ENCODE results near the gene ARHGAP26.

Gene ARHGAP26

GRCh38 chr5:143222287-143223231, 452.4 kb downstream of the ARHGAP26 start:
- no peak overlapping the region for H2AFZ ChIP-seq (ENCODE audit: low read length, unreplicated experiment)
- H3K79me2 ChIP-seq (ENCODE audit: control insufficient read depth, insufficient read depth, low read length, unreplicated experiment): no peaks in the 10 kb centered on the region
- peaks cover 9% of the 10 kb centered on the region for H3K4me1 ChIP-seq (ENCODE audit: control insufficient read depth, insufficient read depth, low read length, unreplicated experiment)
- no peaks in the 10 kb centered on the region for H3K27me3 ChIP-seq (ENCODE audit: insufficient read depth, low read length)
- no peak overlapping the region for H3K4me3 ChIP-seq (ENCODE audit: low read depth, low read length)
- H3K27ac ChIP-seq (ENCODE audit: low read depth, low read length): no peak overlapping the region
- no peaks in the 10 kb centered on the region for H3K36me3 ChIP-seq (ENCODE audit: insufficient read depth, low read length)

DNA sequence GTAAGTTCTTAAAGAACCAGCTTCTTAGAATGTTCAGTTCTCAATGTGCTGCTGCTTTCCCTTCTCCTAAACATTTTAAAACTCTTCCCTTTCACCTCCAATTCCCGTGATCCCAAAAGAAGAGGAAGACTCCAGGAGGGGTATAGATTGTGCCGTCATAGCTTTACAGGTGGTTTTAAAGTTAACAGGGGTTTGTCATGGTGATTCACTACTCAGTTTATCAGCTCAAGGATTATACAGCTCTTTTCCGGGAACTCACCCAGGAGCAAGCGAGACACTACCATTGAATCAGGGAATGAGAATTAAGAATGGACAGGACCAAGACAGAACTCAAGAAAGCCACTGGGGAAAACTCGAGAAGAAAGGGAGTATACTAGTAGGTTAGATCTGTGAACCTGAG, 454.5 kb downstream of the ARHGAP26 start:
- Histone ChIP-seq H3K27ac (ENCODE audit: low read depth, low read length) (no peak overlapping the region), H3K79me2 (ENCODE audit: control insufficient read depth, insufficient read depth, low read length, unreplicated experiment) (no peaks in the 10 kb centered on the region), H3K4me1 (ENCODE audit: control insufficient read depth, insufficient read depth, low read length, unreplicated experiment) (peaks cover 3% of the 10 kb centered on the region), H3K27me3 (ENCODE audit: insufficient read depth, low read length) (no peaks in the 10 kb centered on the region), H3K36me3 (ENCODE audit: insufficient read depth, low read length) (no peaks in the 10 kb centered on the region), H3K4me3 (ENCODE audit: low read depth, low read length) (no peak overlapping the region), H2AFZ (ENCODE audit: low read length, unreplicated experiment) (no peak overlapping the region)

- Histone ChIP-seq H2AFZ (ENCODE audit: low read length, unreplicated experiment) (no peak overlapping the region), H3K4me1 (ENCODE audit: control insufficient read depth, insufficient read depth, low read length, unreplicated experiment) (no peaks in the 10 kb centered on the region), H3K27ac (ENCODE audit: low read depth, low read length) (no peak overlapping the region), H3K79me2 (ENCODE audit: control insufficient read depth, insufficient read depth, low read length, unreplicated experiment) (no peaks in the 10 kb centered on the region), H3K36me3 (ENCODE audit: insufficient read depth, low read length) (no peaks in the 10 kb centered on the region), H3K4me3 (ENCODE audit: low read depth, low read length) (no peak overlapping the region), H3K27me3 (ENCODE audit: insufficient read depth, low read length) (no peaks in the 10 kb centered on the region)
Observed at GRCh38 chr5:143225511-143225910, 455.3 kb downstream of the ARHGAP26 start.

DNA sequence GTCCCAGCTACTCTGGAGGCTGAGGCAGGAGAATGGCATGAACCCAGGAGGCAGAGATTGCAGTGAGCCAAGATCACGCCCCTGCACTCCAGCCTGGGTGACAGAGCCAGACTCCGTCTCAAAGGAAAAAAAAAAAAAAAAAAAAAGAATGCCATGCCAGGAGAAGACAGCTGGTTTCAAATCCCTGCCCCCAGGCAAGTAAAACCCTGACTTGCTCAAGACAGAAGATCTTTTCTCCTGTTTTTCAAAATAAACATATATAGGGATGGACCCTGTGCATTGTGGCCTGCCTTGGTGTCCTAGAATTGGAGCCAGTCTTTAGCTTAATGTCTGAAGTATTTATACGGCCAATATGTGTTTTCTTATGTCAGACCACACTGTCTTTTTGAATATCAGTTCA, 456.2 kb downstream of the ARHGAP26 start:
- no peaks in the 10 kb centered on the region for H3K36me3 ChIP-seq (ENCODE audit: insufficient read depth, low read length)
- no peaks in the 10 kb centered on the region for H3K79me2 ChIP-seq (ENCODE audit: control insufficient read depth, insufficient read depth, low read length, unreplicated experiment)
- no peak overlapping the region for H3K27ac ChIP-seq (ENCODE audit: low read depth, low read length)
- H3K4me1 ChIP-seq (ENCODE audit: control insufficient read depth, insufficient read depth, low read length, unreplicated experiment): no peaks in the 10 kb centered on the region
- H3K4me3 ChIP-seq (ENCODE audit: low read depth, low read length): no peak overlapping the region
- no peaks in the 10 kb centered on the region for H3K27me3 ChIP-seq (ENCODE audit: insufficient read depth, low read length)
- H2AFZ ChIP-seq (ENCODE audit: low read length, unreplicated experiment): no peak overlapping the region

GRCh38 chr5:143226872-143227271, 456.7 kb downstream of the ARHGAP26 start:
- Histone ChIP-seq H3K27ac (ENCODE audit: low read depth, low read length) (no peak overlapping the region), H3K27me3 (ENCODE audit: insufficient read depth, low read length) (no peaks in the 10 kb centered on the region), H3K79me2 (ENCODE audit: control insufficient read depth, insufficient read depth, low read length, unreplicated experiment) (no peaks in the 10 kb centered on the region), H3K4me3 (ENCODE audit: low read depth, low read length) (no peak overlapping the region), H2AFZ (ENCODE audit: low read length, unreplicated experiment) (no peak overlapping the region), H3K36me3 (ENCODE audit: insufficient read depth, low read length) (no peaks in the 10 kb centered on the region), H3K4me1 (ENCODE audit: control insufficient read depth, insufficient read depth, low read length, unreplicated experiment) (no peaks in the 10 kb centered on the region)

DNA sequence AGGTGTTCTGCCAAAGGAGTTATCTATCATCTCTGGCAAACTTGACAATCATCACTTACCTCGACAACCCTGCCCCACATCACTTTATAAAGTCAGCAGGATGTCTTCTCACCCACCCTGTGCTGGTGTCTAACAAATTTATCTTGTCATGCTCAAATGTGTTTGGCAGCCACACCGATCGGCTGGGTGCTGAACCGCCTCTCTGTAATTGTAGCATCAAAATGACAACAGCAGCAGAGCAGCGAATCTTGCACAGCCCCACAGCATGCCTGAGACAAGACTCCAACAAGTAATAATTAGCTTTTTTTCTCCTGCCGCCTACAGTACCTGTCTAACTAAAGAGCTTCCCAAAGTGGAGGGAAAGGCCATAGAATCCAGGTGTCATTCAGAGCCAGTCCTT, 457.1 kb downstream of the ARHGAP26 start:
- no peaks in the 10 kb centered on the region for H3K27me3 ChIP-seq (ENCODE audit: insufficient read depth, low read length)
- H3K79me2 ChIP-seq (ENCODE audit: control insufficient read depth, insufficient read depth, low read length, unreplicated experiment): no peaks in the 10 kb centered on the region
- H2AFZ ChIP-seq (ENCODE audit: low read length, unreplicated experiment): no peak overlapping the region
- no peak overlapping the region for H3K4me3 ChIP-seq (ENCODE audit: low read depth, low read length)
- no peaks in the 10 kb centered on the region for H3K36me3 ChIP-seq (ENCODE audit: insufficient read depth, low read length)
- H3K27ac ChIP-seq (ENCODE audit: low read depth, low read length): no peak overlapping the region
- H3K4me1 ChIP-seq (ENCODE audit: control insufficient read depth, insufficient read depth, low read length, unreplicated experiment): no peaks in the 10 kb centered on the region

DNA sequence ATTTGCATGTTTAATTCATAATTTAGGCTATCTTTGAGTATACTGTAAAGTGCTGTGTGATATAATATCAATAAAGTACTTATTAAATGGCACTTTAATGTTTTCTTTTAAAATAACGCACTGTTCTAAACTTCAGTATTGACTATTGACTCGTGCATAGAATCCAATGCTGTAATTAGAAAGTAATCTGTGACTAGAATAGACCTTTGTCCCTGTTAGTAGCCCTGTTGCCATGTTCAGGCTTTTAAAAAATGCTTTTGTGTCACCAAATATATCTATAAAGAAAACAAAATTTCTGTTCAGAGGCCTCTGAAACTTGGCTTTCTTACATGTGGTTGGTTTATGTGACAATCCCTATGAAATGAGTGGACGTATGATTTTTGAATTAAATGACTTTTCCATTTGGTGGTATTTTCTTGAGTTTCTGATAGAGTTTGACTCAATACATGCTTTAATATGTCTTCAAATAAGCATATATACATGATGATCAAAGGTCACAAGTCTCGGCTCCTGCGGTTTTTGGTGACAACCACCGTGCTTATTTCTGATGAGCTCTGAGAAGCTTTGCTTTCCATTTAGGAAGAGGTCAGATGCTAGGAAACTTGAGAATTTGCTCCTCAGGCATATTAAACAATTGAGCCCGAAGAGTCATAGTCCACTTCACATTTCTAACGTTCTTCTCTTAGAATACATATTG, 458.6 kb downstream of the ARHGAP26 start:
- Histone ChIP-seq H3K4me3 (ENCODE audit: low read depth, low read length) (no peak overlapping the region), H3K4me1 (ENCODE audit: control insufficient read depth, insufficient read depth, low read length, unreplicated experiment) (no peaks in the 10 kb centered on the region), H3K27me3 (ENCODE audit: insufficient read depth, low read length) (no peaks in the 10 kb centered on the region), H3K36me3 (ENCODE audit: insufficient read depth, low read length) (no peaks in the 10 kb centered on the region), H2AFZ (ENCODE audit: low read length, unreplicated experiment) (no peak overlapping the region), H3K79me2 (ENCODE audit: control insufficient read depth, insufficient read depth, low read length, unreplicated experiment) (no peaks in the 10 kb centered on the region), H3K27ac (ENCODE audit: low read depth, low read length) (no peak overlapping the region)

GRCh38 chr5:143229426-143229895, 459.3 kb downstream of the ARHGAP26 start:
- H3K4me3 ChIP-seq (ENCODE audit: low read depth, low read length): no peak overlapping the region
- H3K27me3 ChIP-seq (ENCODE audit: insufficient read depth, low read length): no peaks in the 10 kb centered on the region
- H3K4me1 ChIP-seq (ENCODE audit: control insufficient read depth, insufficient read depth, low read length, unreplicated experiment): peaks cover 2% of the 10 kb centered on the region
- no peaks in the 10 kb centered on the region for H3K36me3 ChIP-seq (ENCODE audit: insufficient read depth, low read length)
- H2AFZ ChIP-seq (ENCODE audit: low read length, unreplicated experiment): no peak overlapping the region
- no peaks in the 10 kb centered on the region for H3K79me2 ChIP-seq (ENCODE audit: control insufficient read depth, insufficient read depth, low read length, unreplicated experiment)
- no peak overlapping the region for H3K27ac ChIP-seq (ENCODE audit: low read depth, low read length)

- Histone ChIP-seq H3K4me1 (ENCODE audit: control insufficient read depth, insufficient read depth, low read length, unreplicated experiment) (peaks cover 8% of the 10 kb centered on the region), H3K79me2 (ENCODE audit: control insufficient read depth, insufficient read depth, low read length, unreplicated experiment) (no peaks in the 10 kb centered on the region), H3K4me3 (ENCODE audit: low read depth, low read length) (no peak overlapping the region), H3K27me3 (ENCODE audit: insufficient read depth, low read length) (no peaks in the 10 kb centered on the region), H3K27ac (ENCODE audit: low read depth, low read length) (no peak overlapping the region), H2AFZ (ENCODE audit: low read length, unreplicated experiment) (no peak overlapping the region), H3K36me3 (ENCODE audit: insufficient read depth, low read length) (no peaks in the 10 kb centered on the region)
Observed at GRCh38 chr5:143229896-143230675, 459.9 kb downstream of the ARHGAP26 start.

GRCh38 chr5:143230676-143230996, 460.5 kb downstream of the ARHGAP26 start:
- Histone ChIP-seq H3K27me3 (ENCODE audit: insufficient read depth, low read length) (no peaks in the 10 kb centered on the region), H2AFZ (ENCODE audit: low read length, unreplicated experiment) (no peak overlapping the region), H3K79me2 (ENCODE audit: control insufficient read depth, insufficient read depth, low read length, unreplicated experiment) (no peaks in the 10 kb centered on the region), H3K27ac (ENCODE audit: low read depth, low read length) (no peak overlapping the region), H3K36me3 (ENCODE audit: insufficient read depth, low read length) (no peaks in the 10 kb centered on the region), H3K4me3 (ENCODE audit: low read depth, low read length) (no peak overlapping the region), H3K4me1 (ENCODE audit: control insufficient read depth, insufficient read depth, low read length, unreplicated experiment) (peaks cover 13% of the 10 kb centered on the region)
